DMS 273 (cell line): ENCODE results near the gene DNAH14.
"Not testable (repeated sequence)": the region's sequence is repeated elsewhere in the genome, so short reads cannot be mapped to it uniquely, and the experiment has no call there.

ENCODE experiments used
- DNase-seq: peaks from one replicate; lab custom pipeline; 2025; ENCODE audit not compliant: unreplicated experiment; lab: John Stamatoyannopoulos, UW

DNAH14 gene

DNA sequence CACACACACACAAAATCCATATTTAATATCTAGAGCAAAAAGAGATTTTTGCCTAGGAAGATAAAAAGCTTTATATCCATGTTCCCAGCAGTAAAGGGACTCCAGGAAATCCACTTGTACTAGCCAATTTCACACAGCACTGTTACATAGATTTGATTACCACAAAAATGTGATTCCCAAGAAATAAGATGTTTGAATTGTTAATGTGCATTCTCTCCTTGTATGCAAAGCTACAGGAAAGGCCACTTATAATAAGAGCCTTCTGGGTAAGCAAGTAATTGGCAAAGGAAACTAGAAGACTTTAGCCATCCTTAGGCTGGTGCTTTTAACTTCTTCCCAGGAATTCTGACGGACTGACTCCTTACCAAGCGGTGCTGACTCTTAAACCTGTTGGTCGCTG lies 409.1 kb downstream of the DNAH14 start:
- DNase-seq = no peak

DNA sequence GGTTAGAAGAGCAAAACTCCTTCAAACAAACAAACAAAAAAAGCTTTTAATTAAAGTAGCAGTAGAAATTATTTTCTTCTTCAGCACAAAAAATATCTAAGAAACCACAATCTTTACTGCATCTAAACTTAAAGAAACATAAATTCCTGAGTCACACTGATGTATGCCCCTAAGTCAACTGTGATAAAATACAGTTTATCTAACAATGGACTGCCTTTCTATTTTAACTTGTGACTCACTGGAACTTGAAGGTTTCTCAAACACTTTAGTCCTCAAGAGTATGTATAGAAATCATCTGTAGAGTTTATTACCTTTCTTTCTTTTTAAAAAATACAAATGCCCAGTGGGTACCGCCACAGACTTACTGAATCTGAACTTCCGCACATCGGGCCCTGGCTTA lies 412.2 kb downstream of the DNAH14 start:
- DNase-seq = no peak

DNA sequence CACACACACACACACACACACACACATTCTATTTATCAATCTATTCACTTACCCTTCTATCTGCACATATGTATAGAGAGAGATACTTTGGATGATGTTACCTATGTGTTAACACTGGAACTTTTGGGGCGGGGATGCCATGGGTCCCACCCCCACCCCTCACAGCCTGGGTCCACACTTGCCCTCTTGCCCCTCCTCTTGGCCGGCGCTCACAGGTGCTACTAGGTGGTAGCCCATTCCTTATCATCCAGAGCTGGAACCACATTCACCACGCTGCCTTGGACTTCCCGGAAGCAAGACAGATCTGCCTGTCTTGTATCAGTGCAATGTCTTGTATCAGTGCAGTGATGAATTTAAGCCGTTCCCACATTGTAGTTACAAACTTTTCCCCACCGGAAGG lies 413.2 kb downstream of the DNAH14 start:
- no peak for DNase-seq

DNA sequence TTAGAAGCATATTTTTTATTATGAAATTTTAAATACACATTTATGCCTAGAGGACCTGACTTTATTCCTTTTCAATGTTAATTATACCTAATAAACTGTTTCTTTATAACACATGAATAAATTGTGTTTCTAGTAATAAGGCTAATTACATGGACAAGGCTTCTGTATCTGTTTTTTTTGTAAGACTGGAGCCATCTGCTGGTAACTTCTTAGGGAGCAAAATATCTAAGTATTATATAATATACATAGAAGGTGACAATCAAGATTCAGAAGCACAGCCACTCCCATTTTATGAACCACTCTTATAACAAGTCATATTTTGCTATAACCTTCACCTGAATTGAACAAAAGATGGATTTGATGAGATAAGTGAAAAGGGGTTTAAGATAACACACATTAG lies 414.1 kb downstream of the DNAH14 start:
- peak; percentile 51 for DNase-seq

DNA sequence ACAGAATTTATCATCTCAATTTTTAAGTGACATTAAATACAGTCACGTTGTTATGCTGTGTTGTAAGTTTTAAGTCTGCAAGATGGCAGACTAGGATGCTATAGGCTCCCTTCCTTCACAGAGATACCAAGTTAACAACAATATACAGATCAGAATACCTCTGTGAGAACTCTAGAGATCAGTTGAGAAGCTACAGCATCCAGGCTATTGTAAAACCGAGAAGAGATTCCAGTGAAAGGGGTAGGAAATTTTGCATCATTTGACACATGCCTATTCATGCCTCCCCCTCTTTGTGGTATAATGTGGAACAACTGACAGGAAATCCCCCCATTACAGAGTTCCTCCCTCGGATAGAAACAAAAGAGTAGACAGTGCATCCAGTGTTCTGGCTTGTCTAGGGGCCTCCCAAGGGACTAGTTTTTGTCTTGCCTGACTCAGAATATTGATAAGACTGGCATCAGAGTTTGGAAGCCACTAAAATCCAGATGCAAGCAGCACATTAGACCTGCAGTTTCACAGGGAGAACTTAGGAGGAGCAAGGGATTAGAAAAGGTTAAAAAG lies 417.7 kb downstream of the DNAH14 start:
- no peak for DNase-seq

DNA sequence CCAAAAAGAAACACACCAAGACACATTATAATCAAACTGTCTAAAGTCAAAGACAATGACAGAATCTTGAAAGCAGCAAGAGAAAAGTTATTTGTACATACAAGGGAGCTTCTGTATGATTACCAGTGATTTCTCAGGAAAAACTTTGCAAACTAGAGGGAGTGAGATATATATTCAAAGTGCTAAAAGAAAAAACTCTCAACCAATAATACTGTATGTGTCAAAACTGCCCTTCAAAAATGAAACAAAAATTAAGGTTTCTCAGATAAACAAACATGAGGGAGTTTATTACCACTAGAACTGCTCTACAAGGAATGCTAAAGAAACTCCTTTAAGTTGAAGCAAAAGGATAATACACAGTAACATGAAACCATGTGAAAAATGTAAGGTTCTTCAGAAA lies 418.9 kb downstream of the DNAH14 start:
- DNase-seq = no peak

GRCh38 chr1:225349826-225350225 lies 420.4 kb downstream of the DNAH14 start:
- DNase-seq = no peak

DNA sequence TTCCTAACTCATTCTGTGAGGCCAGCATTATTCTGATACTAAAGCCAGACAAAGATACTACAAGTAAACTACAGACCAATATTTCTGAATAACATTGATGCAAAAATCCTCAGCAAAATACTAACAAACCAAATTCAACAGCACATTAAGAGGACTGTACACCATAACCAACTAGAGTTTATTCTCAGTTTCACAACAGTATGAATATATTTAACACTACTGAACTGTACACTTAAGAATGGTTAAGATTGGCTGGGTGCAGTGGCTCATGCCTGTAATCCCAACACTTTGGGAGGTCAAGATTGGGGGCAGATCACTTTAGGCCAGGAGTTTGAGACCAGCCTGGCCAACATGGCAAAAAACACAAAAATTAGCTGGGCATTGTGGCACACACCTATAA lies 421.4 kb downstream of the DNAH14 start:
- DNase-seq = no peak

DNA sequence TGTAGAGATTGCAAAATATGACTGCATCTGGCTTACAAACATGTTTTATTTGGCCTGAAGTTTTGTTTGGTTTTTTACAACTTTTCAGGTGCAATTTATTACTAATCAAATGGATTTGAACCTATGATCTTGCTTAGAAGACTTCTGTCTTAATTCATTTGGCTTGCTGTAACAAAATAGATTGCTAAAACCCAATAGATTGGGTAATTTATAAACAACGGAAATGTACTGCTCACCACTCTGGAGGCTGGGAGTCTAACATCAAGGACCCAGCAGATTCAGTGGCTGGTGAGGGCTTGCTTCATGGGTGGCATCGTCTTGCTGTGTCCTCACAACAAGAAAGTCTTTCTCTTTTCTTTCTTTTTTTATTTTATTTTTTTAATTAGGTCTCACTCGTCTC lies 425.4 kb downstream of the DNAH14 start:
- DNase-seq = no peak

- no peak for DNase-seq
These were observed 426.4 kb downstream of the DNAH14 start for GRCh38 chr1:225355863-225356262.

DNA sequence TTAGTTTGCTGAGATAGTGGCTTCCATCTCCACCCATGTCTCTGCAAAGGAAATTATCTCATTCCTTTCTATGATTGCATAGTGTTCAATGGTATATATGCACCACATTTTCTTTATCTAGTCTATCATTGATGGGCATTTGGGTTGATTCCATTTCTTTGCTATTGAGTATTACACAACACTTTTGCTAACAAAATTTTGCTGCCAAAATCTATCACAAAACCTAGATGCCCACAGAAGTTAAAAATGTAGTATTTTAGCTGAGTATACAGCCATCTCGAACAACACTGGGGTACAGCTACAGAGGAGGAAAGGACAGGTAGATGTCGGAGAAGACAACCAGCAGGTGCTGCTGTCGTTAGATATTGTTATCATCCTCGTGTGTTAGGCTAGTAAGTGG lies 430.6 kb downstream of the DNAH14 start:
- DNase-seq = no peak

- DNase-seq = no peak
These were observed 431.7 kb downstream of the DNAH14 start for GRCh38 chr1:225361176-225361575.

GRCh38 chr1:225362805-225363204 lies 433.3 kb downstream of the DNAH14 start:
- no peak for DNase-seq

DNA sequence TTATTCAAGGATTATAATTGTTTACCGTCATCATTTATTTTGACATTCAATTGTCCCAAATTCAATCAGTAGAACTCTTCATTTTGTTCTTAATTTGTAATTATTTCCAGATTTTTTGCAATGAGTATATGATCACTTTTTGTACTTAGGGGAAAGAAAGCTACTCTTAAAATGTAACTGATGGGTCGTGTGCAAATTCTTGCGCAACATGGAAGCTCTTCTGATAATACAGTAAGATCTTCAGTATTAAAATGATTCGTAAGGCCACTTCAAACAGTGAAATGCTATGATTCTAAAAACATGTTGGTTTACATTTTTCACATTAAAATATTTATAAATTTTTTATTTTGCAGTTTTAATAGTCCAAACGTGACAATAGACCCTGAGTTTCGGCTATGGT lies 435.0 kb downstream of the DNAH14 start:
- DNase-seq = no peak

GRCh38 chr1:225366018-225366417 lies 436.5 kb downstream of the DNAH14 start:
- DNase-seq = no peak

DNA sequence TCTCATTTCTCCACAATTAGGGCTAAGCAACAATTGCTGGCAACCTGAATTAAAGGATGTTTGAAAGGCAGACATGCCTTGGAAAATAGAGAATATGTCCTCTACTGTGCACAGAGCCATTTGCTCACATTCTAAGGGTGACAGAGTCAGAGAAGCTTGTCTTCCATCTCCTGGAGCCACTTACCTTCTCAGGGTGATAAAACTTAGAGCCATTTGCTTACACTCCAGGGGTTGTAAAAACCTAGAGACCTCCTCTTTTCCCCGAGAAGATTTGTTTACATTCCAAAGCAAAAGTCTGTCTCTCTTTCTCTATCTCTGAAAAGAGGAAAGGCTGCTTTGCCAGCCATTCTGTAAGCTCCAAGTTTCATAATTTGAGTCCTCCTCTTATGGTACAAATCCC lies 437.1 kb downstream of the DNAH14 start:
- DNase-seq = no peak

DNA sequence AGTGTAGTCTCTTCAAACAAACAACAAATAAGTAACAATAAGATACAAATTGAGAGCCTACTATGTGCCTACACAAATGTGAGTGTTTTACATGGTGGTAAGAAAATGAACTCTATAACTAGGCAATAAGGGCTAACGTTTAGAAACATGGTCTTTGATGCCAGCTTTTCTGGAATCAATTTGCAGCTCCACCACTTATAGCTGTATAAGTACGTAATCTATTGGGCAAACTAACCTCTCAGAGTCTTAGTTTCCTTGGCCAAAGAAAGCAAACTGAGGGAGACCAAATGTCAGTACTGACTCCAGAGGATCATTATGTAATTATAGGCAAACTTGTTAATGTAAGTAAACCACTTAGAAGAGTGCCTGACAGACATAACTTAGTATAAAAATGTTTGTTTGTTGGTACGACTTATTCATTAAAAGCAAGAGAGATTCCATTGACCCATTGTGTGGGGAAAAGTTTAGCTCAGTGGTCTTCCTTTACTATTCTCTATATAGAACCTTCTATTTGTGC lies 438.6 kb downstream of the DNAH14 start:
- no peak for DNase-seq

- no peak for DNase-seq
These were observed 442.0 kb downstream of the DNAH14 start for GRCh38 chr1:225371366-225372010.

DNA sequence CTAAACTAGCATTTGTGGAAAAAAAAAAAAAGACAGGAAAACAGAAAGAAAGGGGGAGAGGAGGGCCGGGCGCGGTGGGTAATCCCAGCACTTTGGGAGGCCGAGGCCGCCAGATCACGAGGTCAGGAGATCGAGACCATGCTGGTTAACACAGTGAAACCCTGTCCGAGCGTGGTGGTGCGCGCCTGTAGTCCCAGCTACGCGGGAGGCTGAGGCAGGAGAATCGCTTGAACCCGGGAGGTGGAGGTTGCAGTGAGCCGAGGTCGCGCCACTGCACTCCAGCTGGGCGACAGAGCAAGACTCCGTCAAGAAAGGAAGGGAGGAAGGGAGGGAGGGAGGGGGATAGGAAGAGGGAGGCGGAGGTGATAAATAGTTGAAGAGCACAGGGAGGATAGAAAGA lies 443.7 kb downstream of the DNAH14 start:
- no peak for DNase-seq

DNA sequence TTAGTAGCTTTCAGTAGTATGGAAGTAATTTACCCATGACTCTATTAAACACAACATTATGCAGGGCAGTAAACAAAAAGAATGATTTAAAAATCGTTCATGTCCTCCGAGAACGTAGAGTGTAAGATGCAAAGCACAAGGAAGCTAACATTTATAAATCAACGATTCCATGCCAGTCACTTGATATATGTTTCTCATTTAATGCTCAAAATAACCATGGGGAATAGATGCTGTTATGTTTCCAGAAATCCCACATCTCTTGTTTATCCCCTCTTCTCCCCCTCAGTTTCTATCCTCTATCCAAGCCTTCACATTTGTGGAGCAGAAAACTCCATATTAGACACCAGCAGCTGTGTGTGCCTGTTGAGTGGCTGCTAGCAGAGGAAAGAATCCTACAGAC lies 445.5 kb downstream of the DNAH14 start:
- no peak for DNase-seq

- no peak for DNase-seq
These were observed 449.4 kb downstream of the DNAH14 start for GRCh38 chr1:225378880-225379279.

GRCh38 chr1:225380691-225381090 lies 451.2 kb downstream of the DNAH14 start:
- DNase-seq = no peak

- not testable (repeated sequence) for DNase-seq
These were observed 457.4 kb downstream of the DNAH14 start for GRCh38 chr1:225386860-225387259.
